Hematopoietic multipotent progenitor cell treated with erythropoietin and hydrocortisone succinate and interleukin-3 and kit ligand, for 17 days (in vitro differentiated cells): ENCODE measurements around the gene SORCS2.

Source experiments
- DNase-seq: peaks from one replicate; pipeline ENCODE4 v3.0.0-alpha.2; 2015; ENCODE audit warnings: low spot score

Gene SORCS2

GRCh38 chr4:7289589-7289988, 97.3 kb downstream of the SORCS2 start:
- DNase-seq, result no peak

GRCh38 chr4:7291372-7292114, 99.2 kb downstream of the SORCS2 start:
- DNase-seq, result no peak

GRCh38 chr4:7293703-7294102, 101.4 kb downstream of the SORCS2 start:
- no peak for DNase-seq

- no peak for DNase-seq
These were observed 101.9 kb downstream of the SORCS2 start for GRCh38 chr4:7294176-7294756.

GRCh38 chr4:7295197-7295910, 103.0 kb downstream of the SORCS2 start:
- no peak for DNase-seq

DNA sequence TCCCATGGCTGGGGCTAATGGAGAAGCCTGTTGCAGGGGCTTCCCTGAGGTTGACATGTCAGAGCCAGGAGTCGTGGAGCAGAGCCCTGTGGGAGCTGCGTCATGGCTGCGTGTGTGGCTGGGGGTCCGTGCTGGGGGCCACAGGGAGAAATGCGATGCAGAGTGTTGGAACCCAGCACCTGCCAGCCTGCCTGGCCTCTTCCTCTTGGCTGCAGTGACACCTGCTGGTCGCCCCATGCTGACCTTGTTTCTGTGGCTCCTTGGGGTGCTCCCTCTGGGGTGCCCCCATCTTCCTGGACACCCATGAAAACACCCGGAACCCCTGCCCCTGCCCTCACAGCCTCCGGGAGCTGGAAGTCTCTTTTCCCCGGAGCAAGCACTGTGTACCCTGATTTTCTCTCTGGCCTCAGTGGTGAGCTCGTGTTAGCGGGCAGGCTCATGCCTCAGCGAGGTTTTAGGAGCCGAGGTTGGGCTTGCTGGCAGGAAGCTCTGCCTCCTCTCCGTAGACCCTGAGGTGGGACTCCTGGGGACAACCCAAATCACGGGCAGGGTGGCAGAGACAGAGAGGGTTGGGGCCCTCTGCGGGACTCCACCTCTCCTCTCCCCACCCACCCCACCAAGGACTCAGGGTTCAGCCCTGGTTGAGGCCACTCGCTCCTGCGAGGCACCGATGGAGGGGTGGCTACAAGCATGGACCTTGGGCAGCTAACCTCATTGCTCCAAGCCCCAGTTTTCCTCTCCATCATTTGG, 103.7 kb downstream of the SORCS2 start:
- DNase-seq, result no peak

DNA sequence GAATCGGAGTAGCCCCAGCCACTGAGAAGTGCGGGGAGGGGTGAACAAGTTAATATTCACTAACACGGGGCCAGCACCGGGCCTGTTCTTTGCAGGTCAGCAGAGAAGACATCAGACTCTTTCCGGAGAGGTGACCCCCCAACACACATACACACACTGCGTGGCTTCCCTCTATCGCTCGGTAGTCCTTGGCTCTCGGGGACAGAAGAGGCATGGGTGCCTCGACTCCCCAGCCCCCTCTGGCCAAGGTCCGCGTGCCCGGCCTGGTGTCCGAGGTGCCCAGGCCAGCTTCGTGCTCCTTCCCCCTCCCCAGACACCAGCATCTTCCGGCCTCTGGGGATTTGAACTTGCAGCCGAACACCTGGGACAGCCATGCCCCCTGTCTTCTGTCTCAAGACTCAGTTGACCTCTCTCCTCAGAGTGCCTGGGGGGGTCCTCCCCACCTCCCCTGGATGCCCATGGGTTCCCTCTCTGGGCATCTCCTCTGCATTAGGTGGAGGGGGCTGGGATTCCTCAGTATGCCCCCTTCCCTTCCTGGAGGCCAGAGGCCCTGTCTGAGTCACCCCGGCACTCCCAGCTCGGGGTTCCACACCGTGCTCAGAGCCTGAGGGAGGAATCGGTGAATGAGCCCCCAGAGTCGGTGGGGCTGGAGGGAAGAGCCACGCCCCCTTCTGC, 104.5 kb downstream of the SORCS2 start:
- no peak for DNase-seq

GRCh38 chr4:7297374-7297773, 105.0 kb downstream of the SORCS2 start:
- DNase-seq, result no peak

- no peak for DNase-seq
These were observed 105.5 kb downstream of the SORCS2 start for GRCh38 chr4:7297881-7298280.

- no peak for DNase-seq
These were observed 106.3 kb downstream of the SORCS2 start for GRCh38 chr4:7298619-7299009.

DNA sequence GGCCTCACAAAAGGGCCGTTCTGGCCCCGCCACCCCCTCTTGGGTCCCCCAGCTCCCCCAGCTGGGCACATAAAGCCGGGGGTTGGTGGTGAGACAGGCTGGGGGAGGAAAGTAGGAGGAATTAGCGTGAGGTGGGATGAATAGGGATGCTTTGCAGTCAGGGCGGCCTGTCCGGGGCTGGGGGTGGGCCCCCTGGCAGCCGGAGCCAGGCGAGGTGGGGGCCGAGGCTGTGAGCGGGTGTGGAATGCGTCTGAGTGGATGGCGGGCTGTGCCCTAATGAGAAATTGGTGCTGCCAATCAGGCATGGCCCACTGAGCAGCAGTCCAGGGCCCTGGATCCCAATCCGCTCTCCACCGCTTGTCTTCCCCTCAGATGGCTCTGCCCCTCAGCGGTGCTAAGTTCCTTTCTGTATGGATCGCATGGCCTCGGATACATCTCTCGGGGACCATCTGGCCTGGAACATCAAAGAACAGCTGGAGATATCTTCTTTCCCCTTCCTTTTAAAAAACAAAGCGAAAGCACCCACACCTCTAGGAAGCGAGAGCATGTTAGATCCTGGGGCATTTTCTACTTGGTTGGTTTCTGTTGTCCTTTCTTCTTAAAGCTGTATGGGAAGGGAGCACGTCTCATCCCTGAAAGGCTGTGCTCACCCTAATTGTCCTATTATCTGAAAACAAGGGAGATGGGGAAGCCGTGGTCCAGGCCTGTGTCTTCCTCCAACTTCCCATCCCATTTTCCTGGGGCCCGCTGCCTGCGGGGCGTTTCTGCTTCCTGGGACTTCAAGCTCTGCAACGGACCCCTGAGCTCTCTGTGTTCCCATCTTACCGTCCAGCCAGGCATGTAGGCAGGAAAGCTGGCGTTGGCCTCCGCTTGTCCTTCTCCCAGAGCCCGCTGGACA, 106.9 kb downstream of the SORCS2 start:
- DNase-seq, result no peak

GRCh38 chr4:7299908-7300710, 107.8 kb downstream of the SORCS2 start:
- DNase-seq, result no peak

DNA sequence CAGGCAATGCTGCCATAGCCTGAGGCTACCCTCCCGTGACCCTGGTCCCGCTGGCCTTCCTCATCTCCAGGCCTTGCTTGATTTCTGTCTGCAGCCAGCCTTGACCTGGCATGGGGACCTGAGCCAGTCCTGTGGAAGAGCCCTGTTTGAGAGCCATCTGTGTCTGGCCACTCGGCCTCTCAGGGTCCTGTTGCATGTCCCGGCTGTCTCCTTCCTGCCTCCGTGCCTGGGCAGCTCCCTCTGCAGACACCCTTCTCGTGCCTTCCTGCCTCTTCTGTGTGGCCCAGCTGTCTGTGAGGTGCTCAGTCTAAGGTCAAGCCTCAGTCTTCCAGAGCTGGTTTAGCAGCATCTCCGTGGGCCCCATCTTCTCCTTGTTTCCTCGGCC, 108.4 kb downstream of the SORCS2 start:
- no peak for DNase-seq

- DNase-seq, result no peak
These were observed 108.9 kb downstream of the SORCS2 start for GRCh38 chr4:7301126-7301785.

DNA sequence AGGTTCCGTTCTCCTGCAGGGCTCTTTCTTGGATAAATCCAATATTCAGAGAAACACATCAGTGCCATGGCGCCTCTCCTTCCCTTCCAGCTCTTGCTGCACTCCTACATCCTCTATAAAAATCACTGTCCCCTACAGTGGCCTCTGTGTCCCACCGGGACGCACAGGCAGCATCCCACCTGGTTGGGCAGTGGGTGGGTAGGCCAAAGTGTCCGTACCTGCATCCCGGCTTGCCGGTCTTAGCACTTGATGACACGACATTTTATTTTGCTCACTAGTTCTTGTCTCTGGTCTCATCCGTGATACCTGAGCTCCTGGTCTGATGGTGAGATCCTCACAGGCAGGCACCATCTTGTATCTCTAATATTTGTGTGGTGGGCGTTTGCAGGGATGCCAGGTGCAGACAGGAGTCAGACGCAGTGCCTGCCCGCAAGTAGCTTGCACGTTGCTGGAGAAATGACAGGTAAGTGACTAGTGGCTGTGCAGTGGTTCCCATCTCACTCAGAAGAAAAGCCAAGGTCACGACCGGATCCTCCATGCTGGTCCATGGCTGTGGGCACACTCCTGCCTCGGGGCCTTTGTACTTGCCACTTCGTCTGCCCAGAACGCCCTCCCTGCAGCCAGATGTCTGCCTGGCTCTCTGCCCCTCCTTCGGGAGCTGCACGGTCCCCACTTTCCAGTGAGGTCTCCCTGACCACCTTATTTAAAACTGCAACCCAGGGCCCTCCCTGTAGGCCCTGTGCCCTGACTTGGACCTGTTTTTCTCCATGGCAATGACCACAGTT, 109.7 kb downstream of the SORCS2 start:
- no peak for DNase-seq

GRCh38 chr4:7302781-7303404, 110.6 kb downstream of the SORCS2 start:
- DNase-seq, result no peak

- no peak for DNase-seq
These were observed 111.2 kb downstream of the SORCS2 start for GRCh38 chr4:7303561-7303960.

GRCh38 chr4:7304436-7304835, 112.1 kb downstream of the SORCS2 start:
- no peak for DNase-seq
